GM12878 (cell line): ENCODE results near the gene MYCN. TPM values are rescaled to one million over a fixed set of nuclear protein-coding genes. Genes with fewer than 3 reads are reported as not detected.

Experiments
- CBFB ChIP-seq: IDR thresholded peaks from 2 replicates; pipeline ENCODE4 v1.6.1; 2016; ENCODE audit warnings: antibody characterized with exemption, low read depth
- HDGF ChIP-seq: fragments of 450-650 bp; IDR thresholded peaks from 2 replicates; pipeline ENCODE4 v1.6.1; 2016; ENCODE audit warnings: antibody characterized with exemption
- IRF5 ChIP-seq: fragments of 450-650 bp; IDR thresholded peaks from 2 replicates; pipeline ENCODE4 v1.6.1; 2017; ENCODE audit warnings: borderline replicate concordance
- KDM1A ChIP-seq: fragments of 200-600 bp; sonication (generic); IDR thresholded peaks from 2 replicates; pipeline ENCODE4 v1.6.1; 2016; ENCODE audit warnings: borderline replicate concordance
- MTA2 ChIP-seq: fragments of 450-650 bp; IDR thresholded peaks from 2 replicates; pipeline ENCODE4 v1.6.1; 2016; ENCODE audit warnings: low read depth, mild to moderate bottlenecking, moderate library complexity
- NBN ChIP-seq: fragments of 450-650 bp; IDR thresholded peaks from 2 replicates; pipeline ENCODE4 v1.6.1; 2016
- RBBP5 ChIP-seq: fragments of 200-600 bp; sonication (generic); conservative IDR thresholded peaks from 2 replicates; pipeline ENCODE4 v1.6.1; 2016
- SIX5 ChIP-seq: IDR thresholded peaks from 2 replicates; pipeline ENCODE4 v1.6.1; 2011; ENCODE audit warnings: mild to moderate bottlenecking, low read depth, low read length, moderate library complexity; ENCODE audit not compliant: severe bottlenecking
- ZBTB11 ChIP-seq: fragments of 450-650 bp; formaldehyde crosslinking; IDR thresholded peaks from 2 replicates; pipeline ENCODE4 v1.5.0; 2022; ENCODE audit warnings: mild to moderate bottlenecking, missing genetic modification characterization
- ZNF687 ChIP-seq: fragments of 450-650 bp; IDR thresholded peaks from 2 replicates; pipeline ENCODE4 v1.6.1; 2017; ENCODE audit warnings: mild to moderate bottlenecking, moderate library complexity
- polyA plus RNA-seq, 11 experiments: library from polyadenylated mRNA; depleted of rRNA in 4 of 11; unstranded in 6 of 11; stranded (reverse) in 5 of 11; fragments of >200 nt; fragmentation: Nextera tagmentation in 4 of 11; fragmentation: Illumina TruSeq in 1 of 11; extraction: Ambion mirVana in 4 of 11; extraction: Trizol in 1 of 11; gene quantifications; 1 replicate in 1 of 11; 2 replicates in 10 of 11; pipeline versions ENCODE4 v1.2.1 to v1.2.3, GENCODE V29; 2011 to 2016; ENCODE audit warnings: inconsistent platforms in 2 of 11, missing spikeins in 2 of 11, low read depth in 1 of 11
- total RNA-seq, 4 experiments: library from RNA; depleted of rRNA in 3 of 4; stranded (reverse); fragments of >200 nt in 3 of 4; fragmentation: Illumina TruSeq in 1 of 4; extraction: Trizol in 1 of 4; gene quantifications; 2 replicates each; pipeline versions ENCODE4 v1.2.1 to v1.2.3, GENCODE V29; 2013 to 2021
- TF ChIP-seq, protein P1 (sequence below): fragments of 450-650 bp; IDR thresholded peaks from 2 replicates; pipeline ENCODE4 v1.6.1; 2017; ENCODE audit warnings: low read depth, mild to moderate bottlenecking, moderate library complexity

MYCN gene
- total and polyA plus RNA-seq, 10 of the 15 experiments (the other 5 are each of a cell fraction or from before 2014, with no cell fraction given) = not detected

- TF ChIP-seq ZNF687 = no peak
- TF ChIP-seq, protein P1, sequence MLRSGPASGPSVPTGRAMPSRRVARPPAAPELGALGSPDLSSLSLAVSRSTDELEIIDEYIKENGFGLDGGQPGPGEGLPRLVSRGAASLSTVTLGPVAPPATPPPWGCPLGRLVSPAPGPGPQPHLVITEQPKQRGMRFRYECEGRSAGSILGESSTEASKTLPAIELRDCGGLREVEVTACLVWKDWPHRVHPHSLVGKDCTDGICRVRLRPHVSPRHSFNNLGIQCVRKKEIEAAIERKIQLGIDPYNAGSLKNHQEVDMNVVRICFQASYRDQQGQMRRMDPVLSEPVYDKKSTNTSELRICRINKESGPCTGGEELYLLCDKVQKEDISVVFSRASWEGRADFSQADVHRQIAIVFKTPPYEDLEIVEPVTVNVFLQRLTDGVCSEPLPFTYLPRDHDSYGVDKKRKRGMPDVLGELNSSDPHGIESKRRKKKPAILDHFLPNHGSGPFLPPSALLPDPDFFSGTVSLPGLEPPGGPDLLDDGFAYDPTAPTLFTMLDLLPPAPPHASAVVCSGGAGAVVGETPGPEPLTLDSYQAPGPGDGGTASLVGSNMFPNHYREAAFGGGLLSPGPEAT = no peak
- TF ChIP-seq NBN = no peak
- TF ChIP-seq ZBTB11 (CRISPR knock-in tag) = no peak
- no peak for TF ChIP-seq MTA2
- TF ChIP-seq CBFB = no peak
- TF ChIP-seq RBBP5 = no peak
- no peak for TF ChIP-seq IRF5
- no peak for TF ChIP-seq KDM1A
- TF ChIP-seq HDGF = no peak
- no peak for TF ChIP-seq SIX5
- TF ChIP-seq, all 136 proteins: peak for 0
Measured at GRCh38 chr2:15973481-15974401, 33.4 kb downstream of the MYCN start (continued).
